ENCODE measurements around the gene MMP14.

GRCh38 chr14:22897357-22897756, 61.0 kb downstream of the MMP14 start:
- TF ChIP-seq POLR2AphosphoS5 (IDR thresholded peaks at IDR 0.05) (no peak), CTCF (IDR thresholded peaks at IDR 0.05) (no peak), EP300 (IDR thresholded peaks at IDR 0.05) (no peak)

Data from suprapubic skin (tissue), 4 donors.